Measurements from ENCODE around the gene GALNT2.

The GALNT2 gene

DNA sequence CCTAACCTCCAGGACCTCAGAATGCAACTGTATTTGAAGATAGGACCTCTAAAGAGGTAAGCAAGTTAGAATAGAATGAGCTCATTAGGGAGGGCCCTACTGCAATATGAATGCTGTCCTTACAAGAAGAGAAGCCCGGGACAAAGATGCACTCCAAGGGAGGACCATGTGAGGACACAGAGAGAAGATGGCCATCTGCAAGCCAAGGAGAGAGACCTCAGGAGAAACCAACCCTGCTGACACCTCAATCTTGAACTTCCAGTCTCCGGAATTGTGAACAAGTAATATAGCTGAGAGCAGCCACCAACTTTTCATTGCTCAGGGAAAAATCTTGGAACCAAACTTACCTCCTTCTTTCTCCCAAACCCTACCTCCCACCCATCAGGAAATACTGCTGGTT is 15.0 kb upstream of the GALNT2 start:
- no peak overlapping the region for H3K27ac ChIP-seq
- no peak for TF ChIP-seq ZFX (IDR thresholded peaks at IDR 0.05; ENCODE audit: borderline replicate concordance)
- TF ChIP-seq, protein P1, sequence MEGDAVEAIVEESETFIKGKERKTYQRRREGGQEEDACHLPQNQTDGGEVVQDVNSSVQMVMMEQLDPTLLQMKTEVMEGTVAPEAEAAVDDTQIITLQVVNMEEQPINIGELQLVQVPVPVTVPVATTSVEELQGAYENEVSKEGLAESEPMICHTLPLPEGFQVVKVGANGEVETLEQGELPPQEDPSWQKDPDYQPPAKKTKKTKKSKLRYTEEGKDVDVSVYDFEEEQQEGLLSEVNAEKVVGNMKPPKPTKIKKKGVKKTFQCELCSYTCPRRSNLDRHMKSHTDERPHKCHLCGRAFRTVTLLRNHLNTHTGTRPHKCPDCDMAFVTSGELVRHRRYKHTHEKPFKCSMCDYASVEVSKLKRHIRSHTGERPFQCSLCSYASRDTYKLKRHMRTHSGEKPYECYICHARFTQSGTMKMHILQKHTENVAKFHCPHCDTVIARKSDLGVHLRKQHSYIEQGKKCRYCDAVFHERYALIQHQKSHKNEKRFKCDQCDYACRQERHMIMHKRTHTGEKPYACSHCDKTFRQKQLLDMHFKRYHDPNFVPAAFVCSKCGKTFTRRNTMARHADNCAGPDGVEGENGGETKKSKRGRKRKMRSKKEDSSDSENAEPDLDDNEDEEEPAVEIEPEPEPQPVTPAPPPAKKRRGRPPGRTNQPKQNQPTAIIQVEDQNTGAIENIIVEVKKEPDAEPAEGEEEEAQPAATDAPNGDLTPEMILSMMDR (IDR thresholded peaks at IDR 0.05): no peak

DNA sequence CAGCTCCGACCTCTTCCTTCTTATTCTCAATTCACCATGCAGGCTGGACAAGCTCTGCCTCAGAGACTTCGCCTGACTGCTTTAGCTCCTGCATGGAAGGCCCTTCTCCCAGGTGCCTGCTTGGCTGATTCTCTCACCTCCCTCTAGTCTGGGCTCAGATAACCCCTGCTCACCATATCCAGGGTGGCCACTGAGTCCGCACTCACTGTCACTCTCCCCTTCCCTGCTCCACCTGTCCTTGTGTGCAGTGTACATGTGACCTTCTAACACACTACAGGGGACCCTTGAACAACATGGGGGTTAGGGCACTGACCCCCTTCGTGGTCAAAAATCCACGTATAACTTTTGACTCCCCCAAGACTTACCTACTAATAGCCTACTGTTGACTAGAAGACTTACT is 14.4 kb upstream of the GALNT2 start:
- H3K27ac ChIP-seq: no peak overlapping the region
- TF ChIP-seq, protein P1 (IDR thresholded peaks at IDR 0.05): no peak
- TF ChIP-seq ZFX (IDR thresholded peaks at IDR 0.05; ENCODE audit: borderline replicate concordance): no peak

DNA sequence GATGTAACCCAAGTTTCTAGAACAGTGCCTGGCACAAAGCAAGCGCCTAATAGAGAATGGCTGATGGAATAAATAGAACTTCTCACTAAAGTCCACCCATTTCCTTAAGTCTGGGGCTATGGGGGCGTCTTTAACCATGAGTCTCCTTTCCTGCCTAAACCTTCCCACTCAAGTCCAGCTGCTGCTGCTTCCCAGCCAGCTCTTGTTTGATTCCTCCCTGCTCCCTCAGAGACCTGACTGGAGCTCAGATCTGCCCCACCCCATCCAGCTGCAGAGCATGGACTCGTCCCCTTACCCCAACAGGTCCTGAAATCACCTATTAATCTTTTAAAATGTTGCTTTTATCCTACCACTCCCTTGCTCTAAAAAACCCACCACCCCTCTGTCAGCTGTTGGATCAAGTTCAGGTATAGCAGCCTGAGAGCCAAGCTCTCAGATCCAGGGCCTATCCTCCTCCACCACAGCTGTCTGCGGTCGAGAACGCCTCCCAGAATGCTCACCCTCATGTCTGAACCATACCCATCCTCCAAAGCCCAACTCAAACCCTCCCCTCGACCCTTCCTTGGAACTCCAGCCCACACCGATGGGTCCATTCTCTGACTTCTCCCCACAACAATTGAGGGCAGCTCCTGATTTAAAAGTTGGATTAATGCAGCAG is 12.8 kb upstream of the GALNT2 start:
- TF ChIP-seq, protein P1 (IDR thresholded peaks at IDR 0.05): no peak
- TF ChIP-seq ZFX (IDR thresholded peaks at IDR 0.05; ENCODE audit: borderline replicate concordance): no peak

DNA sequence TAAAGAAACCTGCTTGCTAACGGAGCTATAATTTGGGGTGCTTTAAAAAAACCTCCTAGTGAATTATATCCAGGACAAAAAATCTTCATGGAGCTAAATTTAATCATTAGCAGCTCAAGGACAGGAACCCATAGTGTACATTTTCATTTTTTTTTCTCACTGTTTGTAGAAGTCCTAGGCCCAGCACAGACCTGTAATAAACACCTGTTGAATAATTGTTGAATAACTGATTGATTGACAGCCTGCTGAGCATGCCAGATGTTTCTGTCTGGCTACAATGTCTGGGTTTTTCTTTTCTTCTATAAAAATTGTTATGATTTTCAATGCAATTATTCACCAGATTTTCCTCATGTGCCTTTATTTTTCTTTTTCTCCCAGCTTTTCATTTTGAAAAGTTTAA is 10.9 kb upstream of the GALNT2 start:
- TF ChIP-seq, protein P1 (IDR thresholded peaks at IDR 0.05): no peak
- TF ChIP-seq ZFX (IDR thresholded peaks at IDR 0.05; ENCODE audit: borderline replicate concordance): no peak
- no peak overlapping the region for H3K27ac ChIP-seq

More for the DNA sequence above, 12.8 kb upstream of the GALNT2 start:
- H3K27ac ChIP-seq: no peak overlapping the region

DNA sequence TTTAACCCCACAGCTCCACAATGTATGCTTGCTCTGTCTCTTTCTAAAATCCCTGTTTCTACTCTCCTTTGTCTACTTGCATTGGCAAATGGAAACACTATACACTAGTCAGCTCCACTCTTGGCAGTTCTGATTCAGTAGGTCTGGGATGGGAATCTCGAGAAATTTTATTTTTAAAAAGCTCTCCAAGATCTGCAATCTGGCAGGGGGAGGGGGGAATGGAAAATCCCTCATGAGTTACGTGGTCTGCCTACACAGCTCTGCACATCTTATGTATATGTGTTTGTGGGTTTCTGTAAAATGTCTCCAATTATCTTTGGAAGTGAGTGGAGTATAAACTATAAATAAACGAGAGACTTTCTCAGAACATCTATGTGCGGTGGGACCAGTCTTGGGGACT is 9.9 kb upstream of the GALNT2 start:
- H3K27ac ChIP-seq: no peak overlapping the region
- TF ChIP-seq, protein P1 (IDR thresholded peaks at IDR 0.05): no peak
- TF ChIP-seq ZFX (IDR thresholded peaks at IDR 0.05; ENCODE audit: borderline replicate concordance): no peak

DNA sequence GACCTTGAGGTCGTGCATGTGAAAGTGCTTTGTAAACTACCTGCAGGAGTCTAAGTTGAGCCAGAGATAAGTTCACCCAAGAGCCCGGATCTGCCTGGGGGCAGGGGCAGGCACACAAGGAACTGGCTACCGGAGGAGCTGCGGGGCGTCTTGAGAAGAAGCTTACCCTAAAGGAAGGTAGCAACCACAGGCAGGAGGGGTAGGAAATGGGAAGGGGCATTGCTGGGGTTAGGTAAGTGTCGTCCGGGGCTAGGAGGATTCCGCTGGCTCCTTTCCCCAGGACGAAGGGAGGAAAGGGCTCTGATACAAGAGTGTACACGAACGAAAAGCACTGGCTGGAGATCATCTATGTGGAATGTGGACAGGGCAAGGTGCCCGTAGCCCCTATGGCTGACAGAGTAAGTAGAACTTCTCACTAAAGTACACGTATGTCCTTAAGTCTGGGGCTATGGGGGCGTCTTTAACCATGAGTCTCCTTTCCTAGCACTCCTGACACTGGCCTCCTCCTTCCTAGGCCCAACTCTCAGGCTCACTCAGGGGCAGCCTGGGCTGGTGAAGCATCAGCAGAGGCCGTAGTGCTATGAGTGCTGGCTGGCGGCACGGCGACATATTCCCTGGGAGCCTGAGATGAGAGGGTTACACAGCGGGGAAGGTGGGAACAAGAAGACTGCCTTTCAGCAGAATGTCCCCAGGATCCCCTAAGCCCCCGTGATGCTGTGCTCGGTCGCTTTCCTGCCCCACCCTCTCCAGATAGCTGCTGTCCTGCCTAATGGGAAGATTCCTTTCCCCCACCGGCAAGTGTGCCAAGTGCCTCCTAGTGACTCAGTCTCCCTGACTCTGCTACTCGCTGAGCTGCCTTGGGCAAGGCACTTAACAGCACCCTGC is 9.1 kb upstream of the GALNT2 start:
- no peak overlapping the region for H3K27ac ChIP-seq
- TF ChIP-seq, protein P1 (IDR thresholded peaks at IDR 0.05): no peak
- TF ChIP-seq ZFX (IDR thresholded peaks at IDR 0.05; ENCODE audit: borderline replicate concordance): no peak

DNA sequence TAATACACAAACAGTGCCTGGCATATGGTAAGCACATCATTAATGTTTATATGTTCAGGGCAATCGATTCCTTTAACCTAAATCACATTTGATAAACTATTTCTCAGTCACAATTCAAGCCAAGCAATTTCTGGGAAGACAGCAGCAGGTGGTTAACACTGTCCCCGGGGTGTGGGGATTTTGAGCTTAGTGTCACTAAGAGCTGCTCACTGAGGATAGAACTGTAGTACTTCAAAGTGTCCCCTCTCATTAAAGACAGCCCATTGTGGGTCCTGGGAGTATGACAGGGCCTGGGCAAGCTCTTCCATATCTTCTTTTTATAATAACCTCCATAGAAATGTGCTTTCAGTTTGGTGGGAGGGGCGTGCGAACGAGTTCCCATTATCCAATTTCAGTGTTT is 8.4 kb upstream of the GALNT2 start:
- H3K27ac ChIP-seq: no peak overlapping the region
- TF ChIP-seq, protein P1 (IDR thresholded peaks at IDR 0.05): no peak
- TF ChIP-seq ZFX (IDR thresholded peaks at IDR 0.05; ENCODE audit: borderline replicate concordance): no peak
